ENCODE results near the gene RHCG. TPM values are rescaled to one million over a fixed set of nuclear protein-coding genes. Genes with fewer than 3 reads are reported as not detected.
"Not testable (repeated sequence)": the region's sequence is repeated elsewhere in the genome, so short reads cannot be mapped to it uniquely, and the experiment has no call there.

RHCG gene
- total RNA-seq, 1 donor from 2014 or later: not detected

- Mint-ChIP-seq H3K27ac (ENCODE audit: unreplicated experiment) (no peak overlapping the region), H3K36me3 (ENCODE audit: low read depth, unreplicated experiment) (no peaks in the 10 kb centered on the region), H3K9me3 (ENCODE audit: unreplicated experiment) (no peaks in the 10 kb centered on the region), H3K4me1 (ENCODE audit: unreplicated experiment) (peaks cover 6% of the 10 kb centered on the region), H3K27me3 (ENCODE audit: unreplicated experiment) (peaks cover 3% of the 10 kb centered on the region), H3K4me3 (ENCODE audit: unreplicated experiment) (no peak overlapping the region)
- DNase-seq (ENCODE audit: low spot score): no peak
- no peak for TF ChIP-seq CTCF (IDR thresholded peaks at IDR 0.05; ENCODE audit: unreplicated experiment)
Observed at GRCh38 chr15:89475661-89476060, 20.7 kb downstream of the RHCG start.

- Mint-ChIP-seq H3K9me3 (ENCODE audit: unreplicated experiment) (no peaks in the 10 kb centered on the region), H3K36me3 (ENCODE audit: low read depth, unreplicated experiment) (no peaks in the 10 kb centered on the region), H3K27me3 (ENCODE audit: unreplicated experiment) (peaks cover 2% of the 10 kb centered on the region), H3K27ac (ENCODE audit: unreplicated experiment) (no peak overlapping the region), H3K4me1 (ENCODE audit: unreplicated experiment) (peaks cover 5% of the 10 kb centered on the region), H3K4me3 (ENCODE audit: unreplicated experiment) (no peak overlapping the region)
- peak; percentile 90 for DNase-seq (ENCODE audit: low spot score)
- TF ChIP-seq CTCF (IDR thresholded peaks at IDR 0.05; ENCODE audit: unreplicated experiment): peak; percentile 82
Observed at GRCh38 chr15:89472785-89473256, 23.6 kb downstream of the RHCG start.

- Mint-ChIP-seq H3K4me3 (ENCODE audit: unreplicated experiment) (no peak overlapping the region), H3K27me3 (ENCODE audit: unreplicated experiment) (peaks cover 2% of the 10 kb centered on the region)
- DNase-seq (ENCODE audit: low spot score): no peak
Observed at GRCh38 chr15:89469426-89470096, 26.8 kb downstream of the RHCG start.

GRCh38 chr15:89468813-89469212 is 27.6 kb downstream of the RHCG start:
- not testable (repeated sequence) for H3K27me3 Mint-ChIP-seq (ENCODE audit: unreplicated experiment); H3K36me3 Mint-ChIP-seq (ENCODE audit: low read depth, unreplicated experiment); H3K4me3 Mint-ChIP-seq (ENCODE audit: unreplicated experiment); H3K9me3 Mint-ChIP-seq (ENCODE audit: unreplicated experiment); DNase-seq (ENCODE audit: low spot score); H3K4me1 Mint-ChIP-seq (ENCODE audit: unreplicated experiment); H3K27ac Mint-ChIP-seq (ENCODE audit: unreplicated experiment)

More at GRCh38 chr15:89469426-89470096, 26.8 kb downstream of the RHCG start:
- no peaks in the 10 kb centered on the region for H3K36me3 Mint-ChIP-seq (ENCODE audit: low read depth, unreplicated experiment)
- H3K27ac Mint-ChIP-seq (ENCODE audit: unreplicated experiment): no peak overlapping the region
- TF ChIP-seq CTCF (IDR thresholded peaks at IDR 0.05; ENCODE audit: unreplicated experiment): no peak
- no peaks in the 10 kb centered on the region for H3K9me3 Mint-ChIP-seq (ENCODE audit: unreplicated experiment)
- peaks cover 5% of the 10 kb centered on the region for H3K4me1 Mint-ChIP-seq (ENCODE audit: unreplicated experiment)

GRCh38 chr15:89463113-89463512 is 33.3 kb downstream of the RHCG start:
- peaks cover 7% of the 10 kb centered on the region for H3K4me1 Mint-ChIP-seq (ENCODE audit: unreplicated experiment)
- peak overlapping the region; percentile 14 for H3K27ac Mint-ChIP-seq (ENCODE audit: unreplicated experiment)
- no peak for TF ChIP-seq CTCF (IDR thresholded peaks at IDR 0.05; ENCODE audit: unreplicated experiment)
- H3K27me3 Mint-ChIP-seq (ENCODE audit: unreplicated experiment): peaks cover 2% of the 10 kb centered on the region
- no peak for DNase-seq (ENCODE audit: low spot score)
- H3K4me3 Mint-ChIP-seq (ENCODE audit: unreplicated experiment): no peak overlapping the region
- H3K36me3 Mint-ChIP-seq (ENCODE audit: low read depth, unreplicated experiment): no peaks in the 10 kb centered on the region
- no peaks in the 10 kb centered on the region for H3K9me3 Mint-ChIP-seq (ENCODE audit: unreplicated experiment)
